ENCODE measurements around the gene PLXNA2. TPM values are rescaled to one million over a fixed set of nuclear protein-coding genes. Genes with fewer than 3 reads are reported as not detected.

The PLXNA2 gene
- total RNA-seq, 1 donor from 2014 or later: 1.7 TPM

DNA sequence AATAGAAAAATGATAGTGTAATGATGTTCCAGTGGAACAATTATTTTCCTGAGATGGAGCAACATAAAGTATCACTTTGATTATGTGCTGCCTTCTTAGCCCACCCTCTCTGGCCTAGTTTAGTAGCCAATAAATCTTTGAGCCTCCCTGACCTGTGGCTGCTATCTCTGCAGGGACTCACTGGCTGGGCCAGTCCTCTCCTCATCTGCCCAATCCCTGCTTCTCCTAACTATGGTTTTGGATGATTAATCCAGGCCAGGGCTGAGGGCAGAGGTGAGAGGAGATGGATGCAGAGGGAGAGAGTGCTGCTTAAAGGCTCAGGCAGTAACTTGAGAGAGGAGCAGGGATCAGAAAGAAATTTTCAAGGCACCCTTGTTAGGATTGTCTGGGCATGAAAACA is 244.2 kb downstream of the PLXNA2 start:
- H3K27ac Mint-ChIP-seq: no peak overlapping the region
- H3K27me3 Mint-ChIP-seq (ENCODE audit: insufficient read depth, low read depth): peaks cover 5% of the 10 kb centered on the region
- DNase-seq (ENCODE audit: low spot score): no peak
- no peak overlapping the region for H3K9ac ChIP-seq
- no peaks in the 10 kb centered on the region for H3K36me3 Mint-ChIP-seq
- peaks cover 12% of the 10 kb centered on the region for H3K9me3 Mint-ChIP-seq
- no peaks in the 10 kb centered on the region for H3F3A ChIP-seq (ENCODE audit: low read depth)
- H3K36me3 ChIP-seq: no peaks in the 10 kb centered on the region
- TF ChIP-seq, protein P1, sequence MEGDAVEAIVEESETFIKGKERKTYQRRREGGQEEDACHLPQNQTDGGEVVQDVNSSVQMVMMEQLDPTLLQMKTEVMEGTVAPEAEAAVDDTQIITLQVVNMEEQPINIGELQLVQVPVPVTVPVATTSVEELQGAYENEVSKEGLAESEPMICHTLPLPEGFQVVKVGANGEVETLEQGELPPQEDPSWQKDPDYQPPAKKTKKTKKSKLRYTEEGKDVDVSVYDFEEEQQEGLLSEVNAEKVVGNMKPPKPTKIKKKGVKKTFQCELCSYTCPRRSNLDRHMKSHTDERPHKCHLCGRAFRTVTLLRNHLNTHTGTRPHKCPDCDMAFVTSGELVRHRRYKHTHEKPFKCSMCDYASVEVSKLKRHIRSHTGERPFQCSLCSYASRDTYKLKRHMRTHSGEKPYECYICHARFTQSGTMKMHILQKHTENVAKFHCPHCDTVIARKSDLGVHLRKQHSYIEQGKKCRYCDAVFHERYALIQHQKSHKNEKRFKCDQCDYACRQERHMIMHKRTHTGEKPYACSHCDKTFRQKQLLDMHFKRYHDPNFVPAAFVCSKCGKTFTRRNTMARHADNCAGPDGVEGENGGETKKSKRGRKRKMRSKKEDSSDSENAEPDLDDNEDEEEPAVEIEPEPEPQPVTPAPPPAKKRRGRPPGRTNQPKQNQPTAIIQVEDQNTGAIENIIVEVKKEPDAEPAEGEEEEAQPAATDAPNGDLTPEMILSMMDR (IDR thresholded peaks at IDR 0.05): no peak
- TF ChIP-seq EZH2 (IDR thresholded peaks at IDR 0.05) (no peak), EZH2phosphoT487 (IDR thresholded peaks at IDR 0.05) (no peak)
- no peaks in the 10 kb centered on the region for H3K9me3 ChIP-seq (ENCODE audit: low read depth)
- H3K79me2 ChIP-seq (ENCODE audit: low read depth): no peaks in the 10 kb centered on the region
- no peaks in the 10 kb centered on the region for H3K4me1 ChIP-seq
- no peaks in the 10 kb centered on the region for H4K20me1 ChIP-seq (ENCODE audit: low read depth)
- no peaks in the 10 kb centered on the region for H3K27me3 ChIP-seq
- no peak overlapping the region for H3K4me3 Mint-ChIP-seq
- H3K4me3 ChIP-seq: no peak overlapping the region
- no peak overlapping the region for H3K27ac ChIP-seq
- H3K4me1 Mint-ChIP-seq: no peaks in the 10 kb centered on the region
- no peak overlapping the region for H3K4me2 ChIP-seq
- H2AFZ ChIP-seq (replicated peaks): no peak overlapping the region

DNA sequence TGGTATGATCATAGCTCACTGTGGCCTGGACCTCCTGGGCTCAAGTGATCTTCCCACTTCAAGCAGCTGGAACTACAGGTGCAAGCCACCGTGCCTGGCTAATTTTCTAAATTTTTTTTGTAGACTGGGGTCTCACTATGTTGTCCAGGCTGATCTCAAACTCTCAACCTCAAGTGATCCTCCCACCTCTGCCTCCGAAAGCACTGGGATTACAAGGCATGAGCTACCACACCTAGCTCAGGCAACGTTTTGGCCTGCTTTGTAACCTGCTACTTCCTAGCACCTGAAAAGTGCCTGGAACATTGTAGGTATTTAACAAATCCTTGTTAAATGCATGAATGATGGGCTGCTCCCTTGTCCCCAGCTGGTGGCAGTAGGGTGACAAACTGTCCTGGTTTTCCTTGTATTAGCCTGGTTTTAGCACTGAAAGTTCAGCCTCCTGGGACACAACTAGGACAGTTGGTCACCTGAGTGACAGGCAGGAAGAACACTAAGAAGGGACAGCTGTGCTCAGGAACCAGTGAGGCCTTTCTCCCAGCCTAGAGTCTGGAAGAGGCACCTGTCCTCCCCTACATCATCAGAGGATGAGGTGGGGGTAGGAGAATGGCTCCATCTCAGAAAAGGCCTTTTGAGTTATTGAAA is 244.8 kb downstream of the PLXNA2 start:
- H2AFZ ChIP-seq (replicated peaks): no peak overlapping the region
- Mint-ChIP-seq H3K9me3 (peaks cover 12% of the 10 kb centered on the region), H3K27me3 (ENCODE audit: insufficient read depth, low read depth) (peaks cover 5% of the 10 kb centered on the region), H3K36me3 (no peaks in the 10 kb centered on the region), H3K4me1 (no peaks in the 10 kb centered on the region), H3K4me3 (no peak overlapping the region), H3K27ac (no peak overlapping the region)
- no peaks in the 10 kb centered on the region for H3F3A ChIP-seq (ENCODE audit: low read depth)
- no peak overlapping the region for H3K4me3 ChIP-seq
- H3K79me2 ChIP-seq (ENCODE audit: low read depth): no peaks in the 10 kb centered on the region
- no peaks in the 10 kb centered on the region for H3K4me1 ChIP-seq
- H3K27me3 ChIP-seq: no peaks in the 10 kb centered on the region
- H3K36me3 ChIP-seq: no peaks in the 10 kb centered on the region
- H4K20me1 ChIP-seq (ENCODE audit: low read depth): no peaks in the 10 kb centered on the region
- no peak overlapping the region for H3K27ac ChIP-seq
- no peak overlapping the region for H3K9ac ChIP-seq
- H3K9me3 ChIP-seq (ENCODE audit: low read depth): no peaks in the 10 kb centered on the region
- H3K4me2 ChIP-seq: no peak overlapping the region
- DNase-seq (ENCODE audit: low spot score): no peak
- TF ChIP-seq EZH2 (IDR thresholded peaks at IDR 0.05) (no peak), EZH2phosphoT487 (IDR thresholded peaks at IDR 0.05) (no peak)
- TF ChIP-seq, protein P1 (IDR thresholded peaks at IDR 0.05): no peak

DNA sequence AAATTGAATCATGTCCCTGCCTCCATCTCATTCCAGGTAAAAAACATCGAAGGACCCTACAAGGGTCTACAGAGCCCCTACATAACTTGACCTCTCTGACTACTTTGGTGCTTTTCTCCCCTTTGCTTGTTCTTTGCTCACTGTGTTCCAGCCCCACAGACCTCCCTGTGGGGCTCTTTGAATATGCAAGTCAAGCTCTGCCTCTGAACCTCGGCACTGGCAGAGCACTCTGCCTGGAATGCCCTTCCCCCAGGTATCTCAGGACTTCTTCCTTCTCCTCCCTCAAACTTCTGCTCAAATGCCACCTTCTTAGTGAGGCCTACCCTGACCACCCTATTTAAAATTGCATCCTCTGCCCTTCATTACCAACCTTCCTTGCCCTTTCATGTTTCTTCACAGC is 245.5 kb downstream of the PLXNA2 start:
- Mint-ChIP-seq H3K27ac (no peak overlapping the region), H3K27me3 (ENCODE audit: insufficient read depth, low read depth) (peaks cover 5% of the 10 kb centered on the region), H3K4me3 (no peak overlapping the region), H3K4me1 (no peaks in the 10 kb centered on the region), H3K36me3 (no peaks in the 10 kb centered on the region), H3K9me3 (peaks cover 13% of the 10 kb centered on the region)
- no peak overlapping the region for H3K9ac ChIP-seq
- no peak overlapping the region for H3K4me2 ChIP-seq
- H3K9me3 ChIP-seq (ENCODE audit: low read depth): no peaks in the 10 kb centered on the region
- H3K27ac ChIP-seq: no peak overlapping the region
- no peaks in the 10 kb centered on the region for H3K27me3 ChIP-seq
- DNase-seq (ENCODE audit: low spot score): no peak
- H4K20me1 ChIP-seq (ENCODE audit: low read depth): no peaks in the 10 kb centered on the region
- H3K4me1 ChIP-seq: no peaks in the 10 kb centered on the region
- no peaks in the 10 kb centered on the region for H3K79me2 ChIP-seq (ENCODE audit: low read depth)
- no peak overlapping the region for H3K4me3 ChIP-seq
- TF ChIP-seq EZH2 (IDR thresholded peaks at IDR 0.05) (no peak), EZH2phosphoT487 (IDR thresholded peaks at IDR 0.05) (no peak)
- TF ChIP-seq, protein P1 (IDR thresholded peaks at IDR 0.05): no peak
- no peak overlapping the region for H2AFZ ChIP-seq (replicated peaks)
- H3F3A ChIP-seq (ENCODE audit: low read depth): no peaks in the 10 kb centered on the region
- H3K36me3 ChIP-seq: no peaks in the 10 kb centered on the region
